Calu3 (cell line): Measurements from ENCODE around the gene C5orf15. TPM values are rescaled to one million over a fixed set of nuclear protein-coding genes. Genes with fewer than 3 reads are reported as not detected.

Experiments
- BruUV-seq: library from RNA; stranded (reverse); fragments of 400-500 nt; replicated peaks from 2 replicates; lab custom pipeline; 2021; lab: Mats Ljungman, UMichigan
- CTCF ChIA-PET: fragments of 300-600 bp; sonication (Branson Sonifier 250); formaldehyde crosslinking; loops from one replicate; lab custom pipeline; 2022; ENCODE audit warnings: antibody characterized with exemption; lab: Charles Lee
- DNase-seq: peaks from one replicate; pipeline ENCODE4 v3.0.0; 2022
- H3K27ac Mint-ChIP-seq: one replicate; pipeline ENCODE4 v1.8.0; 2022; ENCODE audit warnings: mixed read lengths; ENCODE audit not compliant: unreplicated experiment
- H3K27me3 Mint-ChIP-seq: one replicate; pipeline ENCODE4 v1.8.0; 2022; ENCODE audit warnings: mixed read lengths; ENCODE audit not compliant: unreplicated experiment
- H3K36me3 Mint-ChIP-seq: one replicate; pipeline ENCODE4 v1.8.0; 2022; ENCODE audit warnings: mild to moderate bottlenecking, moderate library complexity, mixed read lengths; ENCODE audit not compliant: insufficient read depth, unreplicated experiment
- H3K4me1 Mint-ChIP-seq: one replicate; pipeline ENCODE4 v1.8.0; 2022; ENCODE audit warnings: mild to moderate bottlenecking, low read depth, mixed read lengths; ENCODE audit not compliant: unreplicated experiment
- H3K4me3 Mint-ChIP-seq: one replicate; pipeline ENCODE4 v1.8.0; 2022; ENCODE audit warnings: mild to moderate bottlenecking, low read depth, moderate library complexity, mixed read lengths; ENCODE audit not compliant: unreplicated experiment
- H3K9me3 Mint-ChIP-seq: one replicate; pipeline ENCODE4 v1.8.0; 2022; ENCODE audit warnings: low read depth, mixed read lengths; ENCODE audit not compliant: unreplicated experiment
- CTCF ChIP-seq: fragments of 200-600 bp; IDR thresholded peaks from one replicate; pipeline ENCODE4 v1.8.0; 2022; ENCODE audit warnings: antibody characterized with exemption; ENCODE audit not compliant: unreplicated experiment
- intact Hi-C: fragments of 100-400 bp; cut with micrococcal nuclease; formaldehyde crosslinking; loops from one replicate; pipeline ENCODE4 v1.10.0; 2022; ENCODE audit not compliant: unreplicated experiment
- total RNA-seq: library from RNA; stranded (reverse); gene quantifications from 2 replicates; pipeline ENCODE4 v1.2.3, GENCODE V29; 2022

C5orf15 gene
- total RNA-seq, 1 experiment from 2014 or later, result 104 TPM

DNA sequence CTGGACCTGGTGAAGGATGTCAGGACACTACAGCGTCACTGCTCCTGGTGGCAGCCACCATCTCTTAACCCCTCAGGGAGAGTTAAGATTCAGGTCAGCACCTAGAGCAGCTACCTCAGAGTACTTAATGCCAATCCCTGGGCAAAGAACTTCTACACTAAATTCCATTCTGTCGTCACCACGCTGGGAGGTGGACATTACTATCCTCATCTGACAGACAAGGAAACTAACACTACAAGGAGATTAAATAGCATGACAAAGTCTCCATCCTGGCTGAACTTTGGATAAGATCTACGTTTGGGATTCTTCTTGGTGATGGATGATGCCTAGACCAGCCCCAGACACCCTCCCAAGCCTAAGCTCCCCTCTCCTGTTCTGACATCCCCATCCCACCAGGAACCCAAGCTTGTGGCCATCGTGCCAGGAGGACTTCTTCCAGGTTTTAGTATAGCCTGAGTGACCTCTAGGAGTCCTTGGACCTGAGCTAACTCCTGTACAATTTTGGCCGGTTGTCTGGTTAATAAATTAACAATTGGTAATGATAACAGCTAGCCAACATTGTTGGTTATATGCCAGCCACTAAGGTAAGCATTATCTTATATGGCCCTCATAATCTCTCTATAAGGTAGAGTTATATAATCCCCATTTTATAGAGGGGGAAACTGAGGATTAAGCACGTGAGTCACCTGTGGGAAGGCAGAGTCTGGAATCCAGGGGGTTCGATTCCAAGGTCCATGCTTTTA lies 54.8 kb downstream of the C5orf15 start:
- CTCF ChIA-PET, result interaction anchor here (1.1 kb wide), 1 partner anchor 12 kb away, joined by 3 read pairs; no protein-coding TSS in a partner anchor
- intact Hi-C loops, result no loop called here
- no peak for DNase-seq
- Mint-ChIP-seq H3K27ac (no peak overlapping the region), H3K36me3 (no peaks in the 10 kb centered on the region), H3K9me3 (no peaks in the 10 kb centered on the region), H3K4me3 (no peak overlapping the region), H3K27me3 (peaks cover 63% of the 10 kb centered on the region), H3K4me1 (no peaks in the 10 kb centered on the region)
- no peak for TF ChIP-seq CTCF
- BruUV-seq, result no TSS peak

DNA sequence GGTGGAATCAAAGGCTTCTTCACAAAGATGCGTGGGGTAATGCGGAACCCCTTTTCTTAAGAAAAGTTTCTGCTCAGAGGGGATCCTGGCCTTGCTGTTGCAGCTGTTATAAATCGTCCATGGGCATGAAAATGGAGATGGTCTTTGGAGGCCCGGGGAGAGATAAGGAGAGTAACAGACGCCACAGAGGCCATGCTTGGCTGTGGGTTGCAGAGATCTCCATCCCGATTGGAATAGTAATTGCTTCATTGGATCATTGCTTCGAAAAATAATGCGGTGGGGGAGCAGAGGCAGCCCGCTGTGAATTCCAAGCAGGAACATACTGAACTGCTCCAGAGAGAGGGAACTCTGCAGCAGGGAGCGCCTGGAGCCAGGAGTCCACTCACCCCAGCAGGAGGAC lies 55.5 kb downstream of the C5orf15 start:
- intact Hi-C loops, result no loop called here
- H3K4me1 Mint-ChIP-seq, result no peaks in the 10 kb centered on the region
- H3K9me3 Mint-ChIP-seq, result no peaks in the 10 kb centered on the region
- no peak for DNase-seq
- BruUV-seq, result no TSS peak
- CTCF ChIA-PET, result interaction anchor here (1.1 kb wide), 1 partner anchor 13 kb away, joined by 3 read pairs; no protein-coding TSS in a partner anchor
- H3K4me3 Mint-ChIP-seq, result no peak overlapping the region
- no peaks in the 10 kb centered on the region for H3K36me3 Mint-ChIP-seq
- H3K27ac Mint-ChIP-seq, result no peak overlapping the region
- peaks cover 61% of the 10 kb centered on the region for H3K27me3 Mint-ChIP-seq
- TF ChIP-seq CTCF, result no peak

DNA sequence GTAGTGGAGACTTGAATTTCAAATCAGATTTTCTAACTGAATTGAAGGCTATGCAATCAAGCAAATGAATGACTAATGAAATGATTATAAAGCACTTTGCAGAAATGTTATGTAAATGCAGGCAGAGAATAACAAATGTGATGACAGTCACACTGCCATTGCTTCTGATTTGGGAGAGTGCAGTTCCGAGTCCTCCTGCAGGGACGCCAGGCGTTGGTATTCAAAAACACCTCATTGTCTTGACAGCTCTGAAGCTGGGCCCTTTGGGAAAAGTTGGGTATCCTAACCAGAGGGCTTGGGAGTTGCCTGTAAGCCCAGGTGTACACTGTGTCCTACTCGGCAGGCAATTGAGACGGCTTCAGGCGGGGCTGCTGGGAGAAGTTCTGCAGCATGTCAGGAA lies 57.9 kb downstream of the C5orf15 start:
- Mint-ChIP-seq H3K9me3 (no peaks in the 10 kb centered on the region), H3K4me1 (no peaks in the 10 kb centered on the region), H3K4me3 (no peak overlapping the region), H3K27ac (no peak overlapping the region), H3K27me3 (peaks cover 39% of the 10 kb centered on the region), H3K36me3 (no peaks in the 10 kb centered on the region)
- intact Hi-C loops, result no loop called here
- no peak for TF ChIP-seq CTCF
- DNase-seq, result no peak
- BruUV-seq, result no TSS peak
- CTCF ChIA-PET, result no interaction called here

GRCh38 chr5:133909603-133910002 lies 58.8 kb downstream of the C5orf15 start:
- no peaks in the 10 kb centered on the region for H3K4me1 Mint-ChIP-seq
- DNase-seq, result no peak
- no peaks in the 10 kb centered on the region for H3K36me3 Mint-ChIP-seq
- intact Hi-C loops, result no loop called here
- H3K27ac Mint-ChIP-seq, result no peak overlapping the region
- H3K4me3 Mint-ChIP-seq, result no peak overlapping the region
- BruUV-seq, result no TSS peak
- no peaks in the 10 kb centered on the region for H3K9me3 Mint-ChIP-seq
- TF ChIP-seq CTCF, result no peak
- CTCF ChIA-PET, result no interaction called here
- peaks cover 39% of the 10 kb centered on the region for H3K27me3 Mint-ChIP-seq
